GM18508 (cell line): ENCODE results near the gene GINS1.
"Not testable (repeated sequence)": the region's sequence is repeated elsewhere in the genome, so short reads cannot be mapped to it uniquely, and the experiment has no call there.

Experiments
- ATAC-seq: cut with Tn5 transposase; IDR thresholded peaks from one replicate; pipeline ENCODE4 v1.9.1; 2021; ENCODE audit warnings: moderate number of reproducible peaks; ENCODE audit not compliant: insufficient read depth, unreplicated experiment

The GINS1 gene

GRCh38 chr20:25389401-25389857 is 18.0 kb upstream of the GINS1 start:
- no peak for ATAC-seq

DNA sequence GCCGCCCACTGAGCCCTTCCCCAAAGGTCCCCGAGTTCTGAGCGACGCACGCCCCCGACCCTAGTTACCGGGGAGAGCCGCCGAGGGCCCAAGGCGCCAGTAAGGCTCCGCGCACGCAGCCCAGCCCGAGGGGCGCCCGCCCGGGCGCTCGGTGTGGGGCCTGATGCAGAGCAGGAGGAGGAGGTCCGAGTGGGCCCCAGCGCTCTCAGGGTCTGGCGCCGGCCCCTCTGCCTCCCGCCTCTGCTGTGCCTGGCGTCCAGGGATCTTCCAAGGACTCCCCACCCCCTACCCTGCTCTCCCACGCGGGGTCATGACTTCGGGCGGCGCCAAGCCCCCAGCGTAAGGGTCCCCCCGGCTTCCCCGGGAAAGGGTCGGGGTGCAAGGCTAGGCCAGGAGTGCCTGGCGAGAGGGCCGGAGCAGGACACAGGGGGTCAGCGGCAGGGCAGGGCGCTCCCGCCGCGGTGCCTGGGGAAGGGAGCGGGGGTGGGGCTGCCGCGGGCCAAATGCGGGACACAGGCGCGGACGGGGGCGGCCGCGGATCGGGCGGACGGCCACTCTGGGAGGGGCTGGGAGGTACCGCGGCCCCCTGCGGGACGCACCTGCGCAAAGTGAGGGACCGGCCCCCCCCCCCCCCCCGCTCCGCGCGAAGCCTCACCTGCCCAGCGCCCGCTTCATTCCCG is 17.5 kb upstream of the GINS1 start:
- peak; percentile 11 for ATAC-seq

- ATAC-seq = peak; percentile 72
Measured at GRCh38 chr20:25390538-25391528, 16.6 kb upstream of the GINS1 start, which contains the start of gene ABHD12. ABHD12 (minus strand) TSS chr20:25390835; CDS start chr20:25390703, 132 bp downstream.

GRCh38 chr20:25394276-25394675 is 13.2 kb upstream of the GINS1 start:
- ATAC-seq = no peak

GRCh38 chr20:25394996-25395395 is 12.5 kb upstream of the GINS1 start:
- ATAC-seq = no peak

GRCh38 chr20:25397096-25397495 is 10.4 kb upstream of the GINS1 start:
- ATAC-seq = no peak

GRCh38 chr20:25397821-25398220 is 9.7 kb upstream of the GINS1 start:
- ATAC-seq = no peak

GRCh38 chr20:25398376-25399036 is 9.0 kb upstream of the GINS1 start:
- ATAC-seq = no peak

DNA sequence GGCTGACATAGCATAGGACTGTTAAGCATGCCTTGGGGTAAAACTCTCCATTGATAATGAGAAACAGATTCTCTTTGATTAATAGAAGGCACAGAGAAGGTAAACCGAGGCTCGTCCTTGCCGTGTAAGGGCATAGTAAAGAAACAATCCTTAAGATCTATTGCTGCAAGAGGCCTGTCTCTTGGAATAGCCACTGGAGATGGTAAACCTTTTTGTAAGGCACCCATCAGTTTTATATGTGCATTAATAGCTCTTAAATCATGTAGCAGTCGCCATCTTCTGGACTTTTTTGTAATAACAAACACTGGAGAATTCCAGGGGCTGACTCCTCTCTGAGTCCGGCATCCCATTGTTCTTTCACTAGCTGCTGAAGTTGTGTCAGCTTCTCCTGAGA is 8.4 kb upstream of the GINS1 start:
- no peak for ATAC-seq

DNA sequence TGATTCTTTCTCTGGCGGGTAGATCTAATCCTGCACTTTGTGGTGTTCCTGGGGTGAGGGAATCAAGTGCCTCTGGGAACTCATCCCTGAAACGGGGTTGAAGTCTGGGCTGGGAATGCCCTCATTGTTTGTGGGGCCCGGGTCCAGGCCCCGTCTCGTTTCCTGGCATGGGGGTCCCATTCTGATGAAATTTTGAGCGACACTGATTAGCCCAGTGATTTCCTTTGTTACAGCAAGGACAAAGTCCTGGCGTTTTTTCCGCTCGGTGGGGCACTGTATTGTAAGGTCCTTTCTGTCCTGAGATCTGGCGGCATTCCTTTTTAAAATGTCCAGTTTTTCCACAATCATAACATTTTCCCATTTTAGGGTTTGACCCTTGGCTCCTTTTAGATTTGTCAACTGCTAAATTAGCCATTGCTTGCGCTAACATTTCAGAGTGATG is 7.2 kb upstream of the GINS1 start:
- not testable (repeated sequence) for ATAC-seq

- no peak for ATAC-seq
Measured at GRCh38 chr20:25402583-25402982, 4.9 kb upstream of the GINS1 start.

DNA sequence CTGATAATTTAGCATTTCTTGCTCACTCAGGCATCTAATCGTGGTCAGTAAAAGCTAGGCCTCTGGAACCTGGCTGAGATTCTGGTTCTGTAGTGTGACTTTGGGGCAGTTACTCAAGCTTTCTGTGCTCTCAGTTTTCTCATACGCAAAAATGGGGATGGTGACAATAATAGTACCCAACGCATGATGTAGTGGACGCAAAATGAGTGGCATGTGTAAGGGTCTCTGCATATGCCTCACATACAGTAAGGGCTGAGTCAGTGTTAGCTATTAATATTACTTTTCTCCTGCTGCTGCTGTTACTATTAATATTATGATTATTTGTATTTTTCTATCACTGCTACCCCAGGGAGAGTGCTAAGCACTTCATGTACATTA is 686 bp downstream of the GINS1 start:
- no peak for ATAC-seq

GRCh38 chr20:25408890-25409289 is 1.4 kb downstream of the GINS1 start:
- ATAC-seq = no peak

- no peak for ATAC-seq
Measured at GRCh38 chr20:25418776-25419175, 11.3 kb downstream of the GINS1 start.

DNA sequence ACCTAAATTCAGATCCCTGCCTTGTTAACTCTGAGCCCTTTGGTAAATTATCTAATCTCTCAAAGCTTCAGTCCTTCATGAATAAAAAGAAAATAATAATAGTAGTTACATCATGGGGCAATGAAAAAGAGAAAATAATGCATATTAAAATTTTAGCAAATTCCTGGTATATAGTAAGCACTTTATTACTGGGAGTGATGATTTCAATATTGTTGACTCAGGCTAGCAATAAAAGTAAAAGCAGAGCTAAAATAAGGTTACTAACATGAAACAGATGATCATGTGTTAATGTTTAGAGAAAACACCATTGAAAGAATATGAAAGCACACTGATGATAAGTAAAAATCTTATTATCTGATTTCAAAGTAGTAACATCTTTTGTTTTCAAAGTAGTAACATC is 13.6 kb downstream of the GINS1 start:
- ATAC-seq = no peak

DNA sequence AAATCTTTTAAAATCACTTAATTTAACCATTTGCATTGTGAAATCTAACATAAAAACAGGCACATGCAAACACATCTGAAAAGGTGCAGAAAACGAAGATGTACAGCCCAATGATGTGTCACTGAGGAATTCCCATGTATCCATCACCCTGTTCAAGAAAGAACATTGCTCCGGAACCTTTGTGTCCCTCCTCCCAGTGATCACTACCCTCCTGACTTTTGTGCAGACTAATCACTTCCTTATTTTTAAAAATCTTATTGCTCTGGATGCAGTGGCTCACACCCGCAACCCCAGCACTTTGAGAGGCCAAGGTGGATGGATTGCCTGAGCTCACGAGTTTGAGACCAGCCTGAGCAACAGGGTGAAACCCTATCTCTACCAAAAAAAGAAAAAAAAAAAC is 14.6 kb downstream of the GINS1 start:
- ATAC-seq = no peak

- no peak for ATAC-seq
Measured at GRCh38 chr20:25424536-25424935, 17.1 kb downstream of the GINS1 start.

GRCh38 chr20:25437153-25437581 is 29.7 kb downstream of the GINS1 start:
- no peak for ATAC-seq

DNA sequence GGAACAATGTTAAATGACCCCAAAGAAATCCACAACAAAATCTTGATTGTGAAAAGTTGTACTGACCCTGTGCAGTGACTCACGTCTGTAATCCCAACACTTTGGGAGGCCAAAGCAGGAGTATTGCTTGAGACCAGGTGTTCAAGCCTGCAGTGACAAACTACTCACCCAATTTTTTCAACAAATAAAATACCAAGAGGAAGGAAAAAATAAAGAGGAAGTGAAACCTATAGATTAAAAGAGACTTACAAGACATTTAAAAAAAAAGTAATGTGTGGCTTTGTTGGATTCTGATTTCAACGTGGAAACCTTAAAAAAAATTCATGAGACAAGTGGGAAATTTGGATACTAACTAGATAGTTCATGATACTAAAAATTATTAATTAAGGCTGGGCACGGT is 31.9 kb downstream of the GINS1 start:
- ATAC-seq = no peak

DNA sequence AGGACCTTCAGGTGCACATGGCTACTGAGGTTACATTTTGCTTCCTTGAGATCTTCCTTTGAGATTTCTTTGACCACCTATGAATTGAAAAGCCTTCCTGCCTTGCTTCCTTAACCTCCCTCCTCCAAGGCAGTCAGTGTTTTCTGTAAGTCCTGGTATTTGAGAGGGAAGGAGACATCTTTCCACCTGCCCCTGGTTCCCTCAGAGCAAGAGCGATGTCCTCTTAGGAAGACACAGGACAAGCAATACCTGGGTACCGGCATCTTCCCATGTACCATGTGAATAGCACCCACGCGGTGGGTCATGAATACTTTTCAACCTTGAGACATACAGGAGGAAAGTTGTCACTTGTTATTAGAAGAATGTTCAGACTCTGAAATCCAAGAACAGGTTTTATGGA is 37.1 kb downstream of the GINS1 start:
- no peak for ATAC-seq

DNA sequence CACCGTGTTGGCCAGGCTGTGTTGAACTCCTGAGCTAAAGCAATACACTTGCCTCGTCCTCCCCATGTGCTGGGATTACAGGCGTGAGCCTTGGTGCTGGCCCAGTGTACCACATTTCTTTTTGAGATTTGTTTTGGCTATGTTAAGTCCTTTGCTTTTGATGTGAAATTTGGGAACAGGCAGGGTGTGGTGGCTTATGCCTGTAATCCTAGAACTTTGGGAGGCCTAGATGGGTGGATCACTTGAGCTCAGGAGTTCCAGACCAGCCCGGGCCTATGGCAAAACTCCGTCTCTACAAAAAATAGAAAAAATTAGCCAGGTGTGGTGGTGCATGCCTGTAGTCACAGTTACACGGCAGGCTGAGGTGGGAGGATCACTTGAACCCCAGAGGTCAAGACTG is 40.2 kb downstream of the GINS1 start:
- ATAC-seq = no peak
